Astrocyte (in vitro differentiated cells and primary cell): ENCODE results near the gene SKA3. TPM values are rescaled to one million over a fixed set of nuclear protein-coding genes. Genes with fewer than 3 reads are reported as not detected.

Experiments used
- DNase-seq: peaks from one replicate; pipeline ENCODE4 v3.0.0-alpha.2; 2010; ENCODE audit warnings: low read depth
- FAIRE-seq: peaks from 2 replicates; lab custom pipeline; 2011; peaks lifted over from hg19 to GRCh38; lab: Jason Lieb, UNC
- H2AFZ ChIP-seq: 2 replicates; pipeline ENCODE4 v1.6.0; 2012; ENCODE audit warnings: low read depth, low read length, inconsistent platforms
- H3K27ac ChIP-seq: 2 replicates; pipeline ENCODE4 v1.5.1; 2011; ENCODE audit warnings: low read depth, low read length, inconsistent platforms
- H3K27me3 ChIP-seq: 2 replicates; pipeline ENCODE4 v1.6.0; 2011; ENCODE audit warnings: low read length, inconsistent platforms; ENCODE audit not compliant: insufficient read depth
- H3K36me3 ChIP-seq: 2 replicates; pipeline ENCODE4 v1.5.1; 2011; ENCODE audit warnings: low read length, inconsistent platforms; ENCODE audit not compliant: insufficient read depth
- H3K4me1 ChIP-seq: 2 replicates; pipeline ENCODE4 v1.5.1; 2011; ENCODE audit warnings: low read length, inconsistent platforms; ENCODE audit not compliant: insufficient read depth
- H3K4me2 ChIP-seq: 2 replicates; pipeline ENCODE4 v1.6.0; 2012; ENCODE audit warnings: low read length, inconsistent platforms
- H3K4me3 ChIP-seq: 2 replicates; pipeline ENCODE4 v1.5.1; 2011; ENCODE audit warnings: low read depth, mild to moderate bottlenecking, low read length, inconsistent platforms; ENCODE audit not compliant: insufficient read depth
- H3K79me2 ChIP-seq: 2 replicates; pipeline ENCODE4 v1.6.0; 2012; ENCODE audit warnings: mild to moderate bottlenecking, low read length, inconsistent platforms; ENCODE audit not compliant: insufficient read depth
- H3K9ac ChIP-seq: 2 replicates; pipeline ENCODE4 v1.6.0; 2012; ENCODE audit warnings: mild to moderate bottlenecking, low read length, inconsistent platforms
- H3K9me3 ChIP-seq: 2 replicates; pipeline ENCODE4 v1.5.1; 2012; ENCODE audit warnings: low read depth, mild to moderate bottlenecking, low read length, inconsistent platforms; ENCODE audit not compliant: insufficient read depth
- H4K20me1 ChIP-seq: 2 replicates; pipeline ENCODE4 v1.6.0; 2012; ENCODE audit warnings: low read length, inconsistent platforms; ENCODE audit not compliant: insufficient read depth
- H3K27ac Mint-ChIP-seq: one replicate; pipeline ENCODE4 v1.8.0; 2021; ENCODE audit warnings: mild to moderate bottlenecking, mixed read lengths; ENCODE audit not compliant: unreplicated experiment
- H3K27me3 Mint-ChIP-seq: one replicate; pipeline ENCODE4 v1.8.0; 2021; ENCODE audit warnings: low read depth, mixed read lengths; ENCODE audit not compliant: unreplicated experiment
- H3K36me3 Mint-ChIP-seq: one replicate; pipeline ENCODE4 v1.8.0; 2021; ENCODE audit warnings: low read depth, mixed read lengths; ENCODE audit not compliant: unreplicated experiment
- H3K4me1 Mint-ChIP-seq: one replicate; pipeline ENCODE4 v1.8.0; 2021; ENCODE audit warnings: low read depth, mixed read lengths; ENCODE audit not compliant: unreplicated experiment
- H3K4me3 Mint-ChIP-seq: one replicate; pipeline ENCODE4 v1.8.0; 2021; ENCODE audit warnings: mild to moderate bottlenecking, moderate library complexity, mixed read lengths; ENCODE audit not compliant: unreplicated experiment
- H3K9me3 Mint-ChIP-seq: one replicate; pipeline ENCODE4 v1.8.0; 2021; ENCODE audit warnings: mild to moderate bottlenecking, mixed read lengths; ENCODE audit not compliant: unreplicated experiment
- EZH2 ChIP-seq: IDR thresholded peaks from 2 replicates; pipeline ENCODE4 v1.6.1; 2012; ENCODE audit warnings: mild to moderate bottlenecking, low read length, inconsistent platforms; ENCODE audit not compliant: insufficient read depth
- total RNA-seq: library from RNA; stranded (reverse); gene quantifications from 2 replicates; pipeline ENCODE4 v1.2.1, GENCODE V29; 2021
- TF ChIP-seq, protein P1 (sequence below): IDR thresholded peaks from 2 replicates; pipeline ENCODE4 v1.5.1; 2011; ENCODE audit warnings: low read depth, mild to moderate bottlenecking, inconsistent platforms, low read length, moderate library complexity; ENCODE audit not compliant: insufficient read depth

The SKA3 gene
- total RNA-seq, 1 donor from 2014 or later = 2.4 TPM

DNA sequence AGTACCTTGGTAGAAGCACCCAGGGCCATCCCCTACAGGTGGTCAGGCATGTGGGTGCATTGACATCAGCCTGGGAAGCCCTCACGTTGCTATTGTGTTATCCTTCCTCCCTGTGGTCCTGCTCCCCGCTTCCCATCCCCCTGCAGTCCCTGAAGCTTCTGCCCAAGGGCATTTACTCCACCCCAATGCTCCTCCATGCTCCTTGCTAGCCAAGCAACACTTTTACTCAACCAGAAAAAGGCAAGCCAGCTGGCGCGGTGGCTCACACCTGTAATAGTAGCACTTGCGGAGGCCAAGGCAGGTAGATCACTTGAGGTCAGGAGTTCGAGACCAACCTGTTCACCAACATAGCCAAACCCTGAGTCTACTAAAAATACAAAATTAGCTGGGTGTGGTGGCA lies 60.2 kb downstream of the SKA3 start:
- no peak for DNase-seq
- H3K9me3 ChIP-seq = no peaks in the 10 kb centered on the region
- H3K27me3 ChIP-seq = no peaks in the 10 kb centered on the region
- H3K4me2 ChIP-seq = no peak overlapping the region
- H3K27ac ChIP-seq = no peak overlapping the region
- TF ChIP-seq EZH2 = no peak
- TF ChIP-seq, protein P1, sequence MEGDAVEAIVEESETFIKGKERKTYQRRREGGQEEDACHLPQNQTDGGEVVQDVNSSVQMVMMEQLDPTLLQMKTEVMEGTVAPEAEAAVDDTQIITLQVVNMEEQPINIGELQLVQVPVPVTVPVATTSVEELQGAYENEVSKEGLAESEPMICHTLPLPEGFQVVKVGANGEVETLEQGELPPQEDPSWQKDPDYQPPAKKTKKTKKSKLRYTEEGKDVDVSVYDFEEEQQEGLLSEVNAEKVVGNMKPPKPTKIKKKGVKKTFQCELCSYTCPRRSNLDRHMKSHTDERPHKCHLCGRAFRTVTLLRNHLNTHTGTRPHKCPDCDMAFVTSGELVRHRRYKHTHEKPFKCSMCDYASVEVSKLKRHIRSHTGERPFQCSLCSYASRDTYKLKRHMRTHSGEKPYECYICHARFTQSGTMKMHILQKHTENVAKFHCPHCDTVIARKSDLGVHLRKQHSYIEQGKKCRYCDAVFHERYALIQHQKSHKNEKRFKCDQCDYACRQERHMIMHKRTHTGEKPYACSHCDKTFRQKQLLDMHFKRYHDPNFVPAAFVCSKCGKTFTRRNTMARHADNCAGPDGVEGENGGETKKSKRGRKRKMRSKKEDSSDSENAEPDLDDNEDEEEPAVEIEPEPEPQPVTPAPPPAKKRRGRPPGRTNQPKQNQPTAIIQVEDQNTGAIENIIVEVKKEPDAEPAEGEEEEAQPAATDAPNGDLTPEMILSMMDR = no peak
- Mint-ChIP-seq H3K27ac (no peak overlapping the region), H3K4me1 (no peaks in the 10 kb centered on the region), H3K36me3 (no peaks in the 10 kb centered on the region), H3K27me3 (no peaks in the 10 kb centered on the region), H3K4me3 (no peak overlapping the region), H3K9me3 (no peaks in the 10 kb centered on the region)
- H2AFZ ChIP-seq = no peak overlapping the region
- H3K79me2 ChIP-seq = no peaks in the 10 kb centered on the region
- H3K9ac ChIP-seq = no peak overlapping the region
- no peak for FAIRE-seq
- H4K20me1 ChIP-seq = no peaks in the 10 kb centered on the region
- no peak overlapping the region for H3K4me3 ChIP-seq
- no peaks in the 10 kb centered on the region for H3K4me1 ChIP-seq
- no peaks in the 10 kb centered on the region for H3K36me3 ChIP-seq

GRCh38 chr13:21115231-21115630 lies 61.1 kb downstream of the SKA3 start:
- Mint-ChIP-seq H3K27me3 (no peaks in the 10 kb centered on the region), H3K36me3 (no peaks in the 10 kb centered on the region), H3K4me3 (no peak overlapping the region), H3K27ac (no peak overlapping the region), H3K4me1 (no peaks in the 10 kb centered on the region), H3K9me3 (no peaks in the 10 kb centered on the region)
- Histone ChIP-seq H3K9me3 (no peaks in the 10 kb centered on the region), H3K4me3 (no peak overlapping the region), H3K27me3 (no peaks in the 10 kb centered on the region), H3K4me2 (no peak overlapping the region), H3K9ac (no peak overlapping the region), H3K27ac (no peak overlapping the region), H3K79me2 (no peaks in the 10 kb centered on the region), H3K4me1 (no peaks in the 10 kb centered on the region), H4K20me1 (no peaks in the 10 kb centered on the region), H3K36me3 (no peaks in the 10 kb centered on the region), H2AFZ (no peak overlapping the region)
- no peak for TF ChIP-seq EZH2
- TF ChIP-seq, protein P1 = no peak
- no peak for DNase-seq
- no peak for FAIRE-seq

GRCh38 chr13:21111546-21111945 lies 64.8 kb downstream of the SKA3 start:
- Histone ChIP-seq H4K20me1 (no peaks in the 10 kb centered on the region), H3K79me2 (no peaks in the 10 kb centered on the region), H3K4me3 (no peak overlapping the region), H3K9me3 (no peaks in the 10 kb centered on the region), H2AFZ (no peak overlapping the region), H3K27ac (no peak overlapping the region), H3K4me1 (no peaks in the 10 kb centered on the region), H3K27me3 (no peaks in the 10 kb centered on the region), H3K9ac (no peak overlapping the region), H3K36me3 (no peaks in the 10 kb centered on the region), H3K4me2 (no peak overlapping the region)
- FAIRE-seq = no peak
- Mint-ChIP-seq H3K4me3 (no peak overlapping the region), H3K4me1 (peaks cover under 1% of the 10 kb centered on the region), H3K36me3 (no peaks in the 10 kb centered on the region), H3K9me3 (no peaks in the 10 kb centered on the region), H3K27ac (no peak overlapping the region), H3K27me3 (no peaks in the 10 kb centered on the region)
- DNase-seq = no peak
- TF ChIP-seq, protein P1 = no peak
- no peak for TF ChIP-seq EZH2
